GM19452 (cell line): ENCODE results near the gene DENND5B.
"Not testable (repeated sequence)": the region's sequence is repeated elsewhere in the genome, so short reads cannot be mapped to it uniquely, and the experiment has no call there.

ENCODE experiments used
- ATAC-seq: cut with Tn5 transposase; IDR thresholded peaks from one replicate; pipeline ENCODE4 v1.9.1; 2021; ENCODE audit not compliant: unreplicated experiment

DENND5B gene

DNA sequence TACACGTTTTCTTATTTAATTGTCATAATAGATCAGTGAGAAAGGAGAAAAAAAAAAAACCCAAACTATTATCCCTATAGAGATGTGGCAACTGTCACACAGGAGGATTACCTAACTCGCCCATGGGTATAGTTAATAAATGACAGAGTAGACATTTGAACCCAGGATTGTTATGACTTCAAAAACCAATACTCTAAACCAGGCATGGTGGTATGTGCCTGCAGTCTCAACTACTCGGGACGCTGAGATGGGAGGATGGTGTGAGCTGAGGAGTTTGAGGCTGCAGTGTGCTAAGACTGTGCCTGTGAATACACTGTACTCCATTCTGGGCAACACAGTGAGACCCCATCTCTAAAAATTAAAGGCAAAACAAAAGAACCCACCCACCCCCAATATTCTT is 114.5 kb downstream of the DENND5B start:
- ATAC-seq, result no peak

DNA sequence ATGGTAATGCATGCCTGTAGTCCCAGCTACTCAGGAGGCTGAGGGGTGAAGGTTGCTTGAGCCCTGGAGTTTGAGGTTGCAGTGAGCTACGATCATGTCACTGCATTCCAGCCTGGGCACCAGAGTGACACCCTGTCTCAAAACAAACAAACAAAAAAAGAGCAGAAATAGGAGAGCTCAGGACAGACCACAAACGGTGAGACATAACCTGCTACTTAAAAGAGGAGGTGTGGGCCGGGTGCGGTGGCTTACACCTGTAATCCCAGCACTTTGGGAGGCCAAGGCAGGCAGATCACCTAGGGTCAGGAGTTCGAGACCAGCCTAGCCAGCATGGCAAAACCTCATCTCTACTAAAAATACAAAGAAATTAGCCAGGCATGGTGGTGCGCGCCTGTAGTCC is 115.3 kb downstream of the DENND5B start:
- not testable (repeated sequence) for ATAC-seq

DNA sequence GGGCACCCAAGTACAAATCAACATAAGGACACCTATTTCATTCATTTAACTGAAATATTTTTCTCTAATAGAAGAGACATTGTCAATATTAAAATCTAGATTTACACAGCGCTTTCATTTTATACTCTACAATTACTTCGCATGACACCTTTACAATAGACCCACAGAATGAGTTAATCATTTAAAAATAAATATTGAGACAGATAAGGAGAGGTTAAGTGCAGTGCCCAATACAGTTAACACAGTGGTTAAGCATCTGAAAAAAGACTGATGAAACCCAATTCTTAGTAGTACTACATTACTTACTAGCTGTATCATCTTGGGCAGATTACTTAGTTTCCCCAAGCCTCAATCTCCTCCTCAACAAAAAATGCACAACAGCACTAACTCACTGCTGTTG is 116.2 kb downstream of the DENND5B start:
- no peak for ATAC-seq

DNA sequence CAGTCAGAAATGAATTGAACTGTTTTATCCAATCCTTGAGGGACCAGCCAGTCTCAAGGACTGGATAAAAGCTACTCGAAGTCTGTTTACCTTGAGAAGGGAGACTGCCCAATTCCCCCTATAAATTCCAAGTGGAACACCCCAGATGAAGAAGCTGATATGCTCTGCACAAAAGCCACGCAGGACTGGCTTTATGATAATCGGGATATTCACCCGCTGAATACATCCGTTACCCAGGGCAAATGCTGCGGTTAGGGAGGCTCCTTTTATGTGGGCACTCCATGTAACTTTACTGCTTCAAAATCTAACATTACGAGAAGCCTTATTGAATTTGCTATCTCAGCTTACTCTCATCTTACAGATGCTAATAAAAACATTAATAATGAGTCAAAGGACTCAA is 119.1 kb downstream of the DENND5B start:
- ATAC-seq, result no peak

DNA sequence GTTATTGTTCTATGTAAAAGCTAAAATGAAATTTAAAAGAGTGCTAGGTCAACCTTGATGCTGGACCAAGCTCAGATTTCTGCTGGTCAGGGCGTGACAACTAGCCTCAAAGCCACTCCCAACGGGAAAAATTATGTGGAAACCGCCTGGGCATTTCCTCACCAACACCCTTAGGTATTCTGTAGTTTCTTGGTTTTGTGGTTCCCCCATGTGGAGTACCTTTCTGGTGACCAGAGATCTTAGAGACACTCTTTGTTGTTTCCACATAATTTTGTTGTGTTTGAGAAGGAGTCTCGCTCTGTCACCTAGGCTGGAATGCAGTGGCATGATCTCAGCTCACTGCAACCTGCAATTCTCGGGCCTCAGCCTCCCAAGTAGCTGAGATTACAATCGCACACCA is 119.9 kb downstream of the DENND5B start:
- ATAC-seq, result no peak

DNA sequence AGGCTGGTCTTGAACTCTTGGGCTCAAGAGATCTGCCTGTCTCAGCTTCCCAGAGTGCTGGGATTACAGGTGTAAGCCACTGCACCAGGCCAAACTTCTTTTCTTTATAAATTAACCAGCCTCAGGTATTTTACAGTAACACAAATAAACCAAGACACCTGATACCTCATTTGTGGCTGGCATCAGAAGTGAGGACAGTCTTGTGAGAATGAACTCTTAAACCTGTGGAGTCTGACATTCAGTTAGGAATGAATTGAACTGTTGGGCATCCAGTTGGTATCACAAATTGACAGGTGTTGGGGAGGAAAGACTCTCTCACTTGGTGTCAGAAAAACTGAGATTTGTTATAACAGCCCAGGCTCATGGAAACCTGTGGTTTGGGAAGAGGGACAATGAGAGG is 120.5 kb downstream of the DENND5B start:
- ATAC-seq, result no peak

DNA sequence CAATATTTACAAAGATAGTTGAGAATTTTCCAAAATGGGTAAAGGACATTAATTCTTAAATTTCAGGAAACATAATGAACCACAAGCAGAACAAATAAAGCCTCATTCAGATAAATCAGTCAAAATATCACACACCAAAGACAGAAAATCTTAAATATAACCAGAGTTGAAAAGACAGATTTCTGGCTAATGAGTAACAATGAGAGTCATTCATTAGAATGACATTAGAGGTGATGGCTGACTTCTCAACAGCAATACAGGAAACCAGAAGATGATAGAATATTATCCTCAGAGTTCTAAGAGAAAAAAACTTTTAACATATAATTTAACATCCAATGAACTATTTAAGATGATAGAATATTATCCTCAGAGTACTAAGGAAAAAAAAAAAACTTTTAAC is 124.2 kb downstream of the DENND5B start:
- peak; percentile 55 for ATAC-seq

DNA sequence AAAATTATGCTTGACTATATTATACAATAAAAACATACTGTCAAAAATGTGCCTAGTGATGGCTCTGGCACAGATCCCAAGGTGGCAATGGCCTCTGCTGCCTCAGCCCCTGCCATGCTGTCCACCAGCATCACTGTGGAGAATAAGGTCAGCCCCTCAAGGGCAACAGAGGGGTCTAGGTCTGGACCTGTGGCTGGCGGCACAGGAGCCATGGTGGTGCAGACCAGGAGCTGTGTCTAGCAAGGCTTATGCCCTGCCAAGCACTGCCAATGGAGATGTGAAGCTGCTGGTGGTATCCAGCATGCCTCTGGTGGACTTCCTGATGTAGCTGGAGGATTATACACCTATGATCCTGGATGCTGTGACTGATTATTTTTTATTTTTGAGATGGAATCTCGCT is 125.9 kb downstream of the DENND5B start:
- no peak for ATAC-seq

DNA sequence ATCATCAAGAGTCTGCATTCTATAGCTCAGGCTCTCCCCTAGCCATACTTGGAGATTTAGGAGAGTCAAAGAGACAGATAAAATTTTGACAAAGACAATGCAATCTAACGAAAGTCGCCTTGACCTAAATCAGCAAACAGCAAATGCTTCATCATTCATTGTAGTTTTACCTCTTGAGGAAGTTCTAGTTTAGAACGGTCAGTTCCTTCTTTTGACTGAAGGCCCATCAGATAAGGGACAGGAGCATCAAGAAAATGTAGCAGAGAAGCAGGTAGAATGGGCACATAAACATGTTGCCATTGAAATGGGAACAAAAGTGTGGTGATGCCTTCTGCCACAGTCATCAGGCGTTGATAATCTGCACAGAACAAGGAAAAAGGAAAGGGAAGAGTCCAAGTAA is 130.9 kb downstream of the DENND5B start:
- ATAC-seq, result no peak

DNA sequence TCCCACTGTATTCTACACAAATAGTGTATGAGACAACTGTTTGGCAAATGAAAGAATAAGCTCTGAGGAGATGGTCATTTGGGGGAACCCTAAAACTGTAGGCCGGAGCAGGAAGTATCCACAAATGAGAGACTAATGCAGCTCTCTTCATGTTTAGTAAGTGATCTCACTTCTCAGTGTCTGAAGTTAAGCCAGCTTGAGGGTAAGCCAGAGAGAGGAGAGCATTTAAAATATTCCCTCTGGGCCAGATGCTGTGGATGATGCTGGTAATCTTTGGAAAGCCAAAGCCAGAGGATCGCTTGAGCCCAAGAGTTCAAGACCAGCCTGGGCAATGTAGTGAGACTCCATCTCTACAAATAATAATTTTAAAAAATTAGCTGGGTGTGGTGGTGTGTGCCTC is 134.4 kb downstream of the DENND5B start:
- ATAC-seq, result no peak

DNA sequence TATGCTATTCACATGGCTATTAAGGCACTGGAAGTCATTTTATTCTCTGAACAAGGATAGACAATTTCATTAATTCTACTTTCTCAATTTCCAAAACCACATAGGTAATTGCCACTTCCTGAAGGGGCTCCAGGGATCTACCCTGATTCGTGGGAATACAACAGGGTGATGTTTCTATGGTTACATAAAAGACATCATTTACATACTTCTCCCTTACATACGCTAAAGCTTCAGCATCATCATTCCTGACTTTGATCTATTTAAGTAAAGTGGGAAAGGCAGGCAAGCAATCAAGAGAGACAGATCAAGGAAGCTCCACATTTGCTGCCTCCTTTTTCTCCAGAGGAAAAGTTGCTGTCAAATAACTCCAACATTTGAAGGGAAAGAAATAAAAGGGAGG is 146.2 kb downstream of the DENND5B start:
- ATAC-seq, result no peak

DNA sequence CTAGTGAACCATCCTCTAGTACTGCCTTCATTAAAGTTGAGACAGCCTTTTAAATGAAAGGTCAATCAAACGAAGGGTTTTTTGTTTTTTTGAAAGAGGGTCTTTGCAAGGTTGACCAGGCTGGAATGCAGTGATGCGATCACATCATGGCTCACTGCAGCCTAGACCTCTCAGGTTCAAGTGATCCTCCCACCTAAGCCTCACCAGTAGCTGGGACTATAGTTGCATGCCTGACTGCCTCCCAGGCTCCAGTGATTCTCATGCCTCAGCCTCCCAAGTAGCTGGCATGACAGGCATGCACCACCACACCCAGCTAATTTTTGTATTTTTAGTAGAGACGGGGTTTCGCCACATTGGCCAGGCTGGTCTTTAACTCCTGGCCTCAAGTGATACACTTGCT is 150.3 kb downstream of the DENND5B start:
- no peak for ATAC-seq

DNA sequence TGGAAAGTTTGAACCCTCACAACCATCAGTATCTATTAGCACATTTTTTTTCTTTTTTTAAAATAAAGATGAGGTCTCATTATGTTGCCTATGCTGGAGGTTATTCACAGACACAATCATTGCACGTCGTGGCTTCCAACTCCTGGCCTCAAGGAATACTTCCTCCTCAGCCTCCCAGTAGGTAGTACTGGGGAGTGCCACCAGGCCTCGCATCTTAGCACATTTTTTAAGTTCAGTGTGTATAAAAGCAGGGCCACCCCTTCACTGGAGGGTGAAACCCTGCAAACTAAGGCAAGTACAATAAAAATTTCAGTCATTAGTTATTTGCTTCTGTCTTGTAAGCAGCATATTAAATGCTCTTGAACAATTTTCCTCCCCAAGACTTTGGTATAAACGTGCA is 150.8 kb downstream of the DENND5B start:
- no peak for ATAC-seq

DNA sequence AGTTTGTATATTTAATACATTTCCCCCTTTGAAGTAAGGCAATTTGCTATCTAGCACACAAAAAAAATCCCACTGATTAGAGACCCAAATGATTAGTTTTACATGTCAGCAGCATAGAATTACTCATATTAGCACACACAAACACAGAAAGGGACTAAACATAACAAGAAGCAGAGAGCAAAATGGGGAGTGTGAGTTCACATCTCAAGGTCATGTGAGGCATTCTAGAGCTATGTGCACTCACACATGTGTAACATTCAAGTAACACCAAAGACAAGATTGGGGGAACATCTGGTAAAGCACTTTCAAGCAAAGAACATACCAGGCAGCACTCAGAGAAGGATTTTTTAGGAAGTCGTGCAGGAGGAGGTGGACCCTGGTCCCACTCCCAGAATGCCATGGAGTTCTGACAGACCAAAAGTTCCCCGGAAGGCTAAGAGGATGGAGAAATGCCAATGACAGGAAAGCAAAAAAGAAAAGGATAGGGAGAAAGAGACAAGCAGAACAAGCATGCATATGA is 159.2 kb downstream of the DENND5B start:
- no peak for ATAC-seq

DNA sequence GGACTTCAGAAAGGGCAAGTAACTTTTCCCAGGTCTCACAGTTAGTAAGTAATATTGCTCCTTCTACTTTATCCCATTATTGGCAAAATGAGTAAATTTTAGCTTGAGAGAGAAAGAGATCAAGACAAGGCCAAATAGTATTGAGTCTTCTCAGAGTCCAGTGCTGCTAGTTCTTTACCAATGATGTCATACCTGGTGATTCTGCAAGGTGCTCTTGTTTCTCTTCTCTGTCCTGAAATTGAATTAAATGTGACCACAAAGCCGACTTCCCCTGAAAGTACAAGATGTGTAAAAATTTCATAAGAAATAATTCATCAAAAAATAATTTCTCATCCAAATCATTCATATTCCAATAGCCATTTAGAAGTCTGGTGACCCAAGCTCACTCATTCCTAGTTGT is 167.5 kb downstream of the DENND5B start:
- ATAC-seq, result no peak

DNA sequence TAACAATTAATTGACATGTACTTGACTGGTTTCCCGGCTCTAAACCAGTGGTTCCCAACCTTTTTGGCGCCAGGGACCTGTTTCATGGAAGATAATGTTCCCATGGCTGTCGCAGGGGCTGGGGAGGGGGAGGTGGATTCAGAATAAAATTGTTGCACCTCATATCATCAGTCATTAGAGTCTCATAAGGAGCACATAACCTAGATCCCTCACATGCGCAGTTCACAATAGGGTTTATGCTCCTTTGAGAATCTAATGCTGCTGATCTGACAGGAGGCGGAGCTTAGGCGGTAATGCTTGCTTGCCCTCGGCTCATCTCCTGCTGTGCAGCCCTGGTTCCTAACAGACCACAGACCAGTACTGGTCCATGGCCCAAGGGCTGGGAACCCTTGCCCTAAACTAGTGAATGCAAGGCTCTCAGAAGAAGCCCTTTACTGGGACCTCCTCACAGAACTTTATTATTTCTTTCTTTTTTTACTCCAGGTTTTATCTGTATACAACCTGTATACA is 178.6 kb downstream of the DENND5B start:
- ATAC-seq, result no peak

DNA sequence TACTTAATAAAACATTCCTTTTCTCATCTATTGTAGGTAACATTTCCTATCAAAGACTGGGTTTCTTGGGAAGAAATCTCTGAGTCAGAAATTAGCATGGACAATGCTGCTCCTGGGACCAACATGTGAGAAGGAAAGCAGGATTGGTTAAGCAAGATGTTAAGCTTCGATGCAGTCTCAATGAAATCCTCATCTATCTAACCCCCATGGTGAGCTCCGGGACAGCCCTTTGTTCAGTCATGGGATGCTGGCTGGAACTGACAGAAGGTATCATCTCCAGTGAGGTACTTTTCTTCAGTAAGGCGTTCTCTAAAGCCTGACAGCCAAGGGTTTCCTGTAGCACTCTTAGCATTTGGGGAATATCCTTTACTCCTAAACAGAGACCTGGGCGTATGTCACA is 182.2 kb downstream of the DENND5B start:
- ATAC-seq, result no peak

DNA sequence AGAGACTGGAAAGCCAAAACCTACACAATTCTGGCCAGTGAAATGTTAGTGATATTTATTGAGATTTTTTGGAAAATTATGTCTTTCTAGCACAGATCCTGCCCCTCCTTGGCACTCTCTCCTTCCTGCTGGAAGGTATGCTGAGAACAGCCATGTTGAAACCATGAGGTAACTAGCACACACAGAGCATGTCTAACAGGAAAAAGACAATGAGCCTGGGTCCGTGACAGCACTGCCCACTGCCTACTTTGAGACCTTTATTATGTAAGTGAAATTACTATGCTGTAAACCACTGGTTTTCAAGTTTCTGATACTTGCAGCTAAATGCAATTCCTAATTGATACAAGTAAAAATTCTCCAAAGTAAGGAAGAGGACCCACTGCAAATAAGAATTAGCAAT is 183.4 kb downstream of the DENND5B start:
- ATAC-seq, result no peak

DNA sequence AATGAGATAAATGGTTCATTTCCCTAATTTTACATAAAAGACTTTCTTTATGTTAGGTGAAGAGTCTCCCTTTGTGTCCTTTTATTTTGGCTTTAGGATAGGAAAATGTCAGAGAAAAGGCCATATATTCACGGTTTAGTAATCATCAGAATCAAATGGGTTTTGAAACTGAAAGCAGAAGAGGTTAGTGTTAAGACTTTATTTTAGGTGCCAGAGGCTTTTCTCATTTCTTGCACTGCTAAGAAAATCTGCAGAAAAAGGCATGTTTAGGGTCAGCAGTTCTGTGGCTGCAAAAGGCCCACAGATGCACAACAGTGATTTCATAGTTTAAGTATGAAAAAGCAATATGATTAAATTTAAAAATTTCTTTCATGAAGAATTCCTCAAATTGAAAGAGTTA is 184.6 kb downstream of the DENND5B start:
- peak; percentile 62 for ATAC-seq

DNA sequence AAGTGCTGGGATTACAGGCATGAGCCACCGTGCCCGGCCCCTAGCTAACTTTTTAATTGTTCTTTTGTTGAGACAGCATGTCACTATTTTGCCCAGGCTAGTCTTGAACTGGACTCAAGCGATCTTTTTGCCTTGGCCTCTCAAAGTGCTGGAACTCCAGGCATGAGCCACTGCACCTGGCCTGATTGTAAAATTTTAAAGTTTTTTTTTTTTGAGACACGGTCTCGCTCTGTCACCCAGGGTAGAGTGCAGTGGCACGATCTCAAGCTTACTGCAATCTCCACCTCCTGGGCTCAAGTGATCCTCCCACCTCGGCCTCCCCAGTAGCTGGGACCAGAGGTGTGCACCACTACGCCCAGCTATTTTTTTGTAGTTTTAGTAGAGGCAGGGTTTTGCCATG is 185.9 kb downstream of the DENND5B start:
- ATAC-seq, result no peak

DNA sequence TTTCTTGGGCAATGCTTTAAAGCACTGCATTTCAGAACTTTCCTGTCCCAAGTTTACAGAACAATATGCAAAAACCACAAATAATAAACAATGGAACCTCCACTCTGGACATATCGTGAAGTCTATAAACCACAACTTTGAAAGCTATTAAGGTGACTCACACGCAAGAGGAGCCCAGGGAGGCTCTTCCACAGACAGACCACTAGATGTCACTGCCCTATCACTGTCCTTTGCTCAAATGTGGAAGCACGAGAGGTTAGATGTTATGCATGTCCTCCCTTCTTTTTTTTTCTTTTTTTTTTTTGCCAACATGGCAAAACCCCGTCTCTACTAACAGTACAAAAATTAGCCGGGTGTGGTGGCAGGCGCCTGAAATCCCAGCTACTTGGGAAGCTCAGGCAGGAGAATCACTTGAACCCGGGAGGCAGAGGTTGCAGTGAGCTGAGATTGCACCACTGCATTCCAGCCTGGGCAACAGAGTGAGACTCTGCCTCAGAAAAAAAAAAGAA is 187.8 kb downstream of the DENND5B start:
- ATAC-seq, result peak; percentile 84

DNA sequence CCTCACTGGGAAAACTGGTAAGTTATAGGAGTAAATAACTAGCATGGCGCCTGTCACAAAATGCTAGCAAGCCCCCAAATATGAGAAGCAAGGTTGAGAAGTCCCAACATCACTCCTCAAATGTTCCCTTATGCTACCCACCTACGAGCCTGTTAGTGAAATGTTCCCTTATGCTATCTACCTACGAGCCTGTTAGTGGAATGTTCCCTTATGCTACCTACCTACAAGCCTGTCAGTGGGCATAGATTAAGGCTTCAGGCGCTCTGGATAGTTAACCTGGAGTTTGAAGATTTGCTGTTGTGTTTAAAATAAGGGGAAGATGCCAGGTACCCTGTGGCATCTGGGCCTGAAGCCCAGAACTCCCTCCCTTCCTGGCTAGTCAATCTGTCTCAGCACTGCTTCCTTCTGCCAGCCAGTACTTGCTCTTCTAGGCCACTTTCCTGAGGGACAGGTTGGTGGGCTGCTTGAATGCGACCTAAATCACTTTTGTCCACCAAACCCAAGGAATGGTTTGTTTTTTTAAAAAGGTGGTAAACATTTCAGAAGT is 197.9 kb downstream of the DENND5B start:
- no peak for ATAC-seq

DNA sequence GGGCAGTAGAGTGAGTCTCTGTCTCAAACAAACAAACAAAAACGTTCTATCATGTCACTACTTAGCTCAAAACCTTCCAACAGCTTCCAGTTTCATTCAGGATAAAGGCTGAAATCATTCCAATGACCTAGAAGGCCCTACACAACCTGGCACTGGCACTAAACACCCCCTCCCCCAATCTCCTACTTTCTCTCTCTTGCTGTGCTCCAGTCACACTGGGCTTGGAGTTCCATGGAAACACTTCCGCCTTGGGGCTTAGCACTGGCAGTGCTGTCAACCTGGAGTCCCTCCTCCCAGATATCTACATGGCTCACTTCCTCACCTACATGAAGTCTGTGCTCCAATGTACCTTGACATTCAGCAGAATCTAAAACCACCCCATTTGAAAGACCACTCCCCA is 199.9 kb downstream of the DENND5B start:
- no peak for ATAC-seq
